ENCODE results near the gene SLC6A8.

Gene SLC6A8

GRCh38 chrX:153667281-153667955 lies 20.3 kb upstream of the SLC6A8 start:
- TF ChIP-seq CTCF (conservative IDR thresholded peaks at IDR 0.05), result no peak
- no peak overlapping the region for H3K27ac ChIP-seq

GRCh38 chrX:153667956-153668396 lies 19.8 kb upstream of the SLC6A8 start:
- 0 out of 2 replicates have a peak overlapping the region, but pooled peaks have one; percentile 13 for H3K27ac ChIP-seq
- TF ChIP-seq CTCF (conservative IDR thresholded peaks at IDR 0.05), result peak; percentile 79

- TF ChIP-seq CTCF (conservative IDR thresholded peaks at IDR 0.05), result no peak
- H3K27ac ChIP-seq, result 0 out of 2 replicates have a peak overlapping the region, but pooled peaks have one; percentile 13
These were observed 19.1 kb upstream of the SLC6A8 start for GRCh38 chrX:153668423-153669173.

- H3K27ac ChIP-seq, result no peak overlapping the region
- peak; percentile 78 for TF ChIP-seq CTCF (conservative IDR thresholded peaks at IDR 0.05)
These were observed 18.4 kb upstream of the SLC6A8 start for GRCh38 chrX:153669174-153669890.

- no peak overlapping the region for H3K27ac ChIP-seq
- no peak for TF ChIP-seq CTCF (conservative IDR thresholded peaks at IDR 0.05)
These were observed 17.6 kb upstream of the SLC6A8 start for GRCh38 chrX:153669901-153670731.

- TF ChIP-seq CTCF (conservative IDR thresholded peaks at IDR 0.05), result no peak
- no peak overlapping the region for H3K27ac ChIP-seq
These were observed 16.8 kb upstream of the SLC6A8 start for GRCh38 chrX:153670748-153671588.

Data from VCaP (cell line).